Natural killer cell treated with Interleukin-12 subunit alpha and Interleukin-12 subunit beta and Interleukin-15 and Interleukin-18, amount 100 ng/mL, for 72 hours (primary cell): ENCODE measurements around the gene BIVM. TPM values are rescaled to one million over a fixed set of nuclear protein-coding genes. Genes with fewer than 3 reads are reported as not detected.

Experiments
- ATAC-seq, 2 donors: fragments of 150-1000 bp; cut with Tn5 transposase in 1 of 2; sonication (Bioruptor Pico), chemical (Tn5 transposase) in 1 of 2; 2 replicates each; pipeline ENCODE4 v1.10.0; 2021
- DNase-seq: peaks from one replicate; pipeline ENCODE4 v3.0.0; 2022; ENCODE audit warnings: low spot score
- H3K27ac Mint-ChIP-seq, 2 donors: 1 replicate in 1 of 2; 2 replicates in 1 of 2; pipeline ENCODE4 v1.8.0; 2022; ENCODE audit warnings: mixed read lengths in 2 of 2, mild to moderate bottlenecking in 1 of 2, moderate library complexity in 1 of 2
- H3K27me3 Mint-ChIP-seq, 2 donors: 1 replicate in 1 of 2; 2 replicates in 1 of 2; pipeline ENCODE4 v1.8.0; 2022; ENCODE audit warnings: mixed read lengths in 2 of 2
- H3K36me3 Mint-ChIP-seq: one replicate; pipeline ENCODE4 v1.8.0; 2022; ENCODE audit warnings: mixed read lengths
- H3K4me1 Mint-ChIP-seq, 2 donors: 1 replicate in 1 of 2; 2 replicates in 1 of 2; pipeline ENCODE4 v1.8.0; 2022; ENCODE audit warnings: low read depth in 2 of 2, mixed read lengths in 2 of 2, mild to moderate bottlenecking in 1 of 2
- H3K4me3 Mint-ChIP-seq: one replicate; pipeline ENCODE4 v1.8.0; 2022; ENCODE audit warnings: mixed read lengths
- H3K9me3 Mint-ChIP-seq: 2 replicates; pipeline ENCODE4 v1.8.0; 2022; ENCODE audit warnings: mixed read lengths
- total RNA-seq, 2 donors: library from RNA; stranded (reverse); gene quantifications; one replicate each; pipeline ENCODE4 v1.2.3, GENCODE V29; 2022

Gene BIVM
- total RNA-seq, 2 donors from 2014 or later = 14.5 to 23.4 TPM

GRCh38 chr13:102863590-102863989 is 64.7 kb downstream of the BIVM start:
- no peak overlapping the region for H3K4me3 Mint-ChIP-seq
- DNase-seq (no peak), ATAC-seq (no peak)
- H3K27ac Mint-ChIP-seq = no peak overlapping the region
- H3K36me3 Mint-ChIP-seq = peaks cover 49% of the 10 kb centered on the region
- no peaks in the 10 kb centered on the region for H3K27me3 Mint-ChIP-seq
- H3K9me3 Mint-ChIP-seq = no peaks in the 10 kb centered on the region
- H3K4me1 Mint-ChIP-seq = peaks cover 29 to 44% of the 10 kb centered on the region in 2 donors

- Mint-ChIP-seq H3K4me3 (no peak overlapping the region), H3K27me3 (no peaks in the 10 kb centered on the region), H3K4me1 (peaks cover 30 to 50% of the 10 kb centered on the region in 2 donors), H3K27ac (no peak overlapping the region), H3K9me3 (no peaks in the 10 kb centered on the region), H3K36me3 (peaks cover 32% of the 10 kb centered on the region)
- DNase-seq (no peak), ATAC-seq (no peak)
Observed at GRCh38 chr13:102868366-102868936, 69.5 kb downstream of the BIVM start.

GRCh38 chr13:102869948-102870676 is 71.2 kb downstream of the BIVM start:
- H3K4me1 Mint-ChIP-seq = peaks cover 24 to 36% of the 10 kb centered on the region in 2 donors
- DNase-seq (no peak), ATAC-seq (no peak)
- H3K4me3 Mint-ChIP-seq = no peak overlapping the region
- peak overlapping the region; percentile 35 to 37 for H3K27ac Mint-ChIP-seq
- no peaks in the 10 kb centered on the region for H3K9me3 Mint-ChIP-seq
- peaks cover 33% of the 10 kb centered on the region for H3K36me3 Mint-ChIP-seq
- no peaks in the 10 kb centered on the region for H3K27me3 Mint-ChIP-seq

- H3K4me3 Mint-ChIP-seq = no peak overlapping the region
- H3K4me1 Mint-ChIP-seq = peaks cover 20 to 30% of the 10 kb centered on the region in 2 donors
- H3K9me3 Mint-ChIP-seq = no peaks in the 10 kb centered on the region
- peak overlapping the region; percentile 35 to 37 for H3K27ac Mint-ChIP-seq
- peaks cover 34% of the 10 kb centered on the region for H3K36me3 Mint-ChIP-seq
- ATAC-seq (peak in 1 of 2 donors; percentile 60), DNase-seq (peak; percentile 79)
- H3K27me3 Mint-ChIP-seq = no peaks in the 10 kb centered on the region
Observed at GRCh38 chr13:102870677-102871415, 71.9 kb downstream of the BIVM start.

- Mint-ChIP-seq H3K4me1 (peaks cover 18 to 26% of the 10 kb centered on the region in 2 donors), H3K27ac (peak overlapping the region in 1 of 2 donors; percentile 74)
Observed at GRCh38 chr13:102872131-102872530, 73.2 kb downstream of the BIVM start.

GRCh38 chr13:102872531-102872930 is 73.6 kb downstream of the BIVM start:
- Mint-ChIP-seq H3K27ac (peak overlapping the region in 1 of 2 donors; percentile 74), H3K36me3 (peaks cover 31% of the 10 kb centered on the region), H3K4me3 (peak overlapping the region; percentile 66), H3K9me3 (no peaks in the 10 kb centered on the region), H3K4me1 (peaks cover 14 to 22% of the 10 kb centered on the region in 2 donors), H3K27me3 (no peaks in the 10 kb centered on the region)
- ATAC-seq = peak in 1 of 2 donors; percentile 69
- DNase-seq = no peak

More at GRCh38 chr13:102872131-102872530, 73.2 kb downstream of the BIVM start:
- ATAC-seq (no peak), DNase-seq (no peak)
- Mint-ChIP-seq H3K9me3 (no peaks in the 10 kb centered on the region), H3K27me3 (no peaks in the 10 kb centered on the region), H3K36me3 (peaks cover 34% of the 10 kb centered on the region), H3K4me3 (peak overlapping the region; percentile 66)

GRCh38 chr13:102873653-102874052 is 74.7 kb downstream of the BIVM start:
- H3K27ac Mint-ChIP-seq = no peak overlapping the region
- H3K36me3 Mint-ChIP-seq = peaks cover 29% of the 10 kb centered on the region
- no peaks in the 10 kb centered on the region for H3K27me3 Mint-ChIP-seq

GRCh38 chr13:102875256-102875655 is 76.3 kb downstream of the BIVM start:
- Mint-ChIP-seq H3K36me3 (peaks cover 28% of the 10 kb centered on the region), H3K27me3 (no peaks in the 10 kb centered on the region), H3K4me1 (peaks cover 16 to 18% of the 10 kb centered on the region in 2 donors), H3K27ac (peak overlapping the region in 1 of 2 donors; percentile 4), H3K4me3 (no peak overlapping the region), H3K9me3 (no peaks in the 10 kb centered on the region)
- no peak for ATAC-seq
- no peak for DNase-seq

More at GRCh38 chr13:102873653-102874052, 74.7 kb downstream of the BIVM start:
- peak in 1 of 2 donors; percentile 52 for ATAC-seq
- peaks cover 14 to 20% of the 10 kb centered on the region in 2 donors for H3K4me1 Mint-ChIP-seq
- no peaks in the 10 kb centered on the region for H3K9me3 Mint-ChIP-seq
- H3K4me3 Mint-ChIP-seq = no peak overlapping the region
- no peak for DNase-seq

- H3K27me3 Mint-ChIP-seq = no peaks in the 10 kb centered on the region
- no peaks in the 10 kb centered on the region for H3K9me3 Mint-ChIP-seq
- peaks cover 22% of the 10 kb centered on the region for H3K36me3 Mint-ChIP-seq
- no peak overlapping the region for H3K4me3 Mint-ChIP-seq
- H3K27ac Mint-ChIP-seq = no peak overlapping the region
- DNase-seq (no peak), ATAC-seq (no peak)
- peaks cover 4 to 8% of the 10 kb centered on the region in 2 donors for H3K4me1 Mint-ChIP-seq
Observed at GRCh38 chr13:102877303-102877702, 78.4 kb downstream of the BIVM start.

- Mint-ChIP-seq H3K4me3 (no peak overlapping the region), H3K4me1 (peaks cover 0 to 5% of the 10 kb centered on the region in 2 donors), H3K9me3 (no peaks in the 10 kb centered on the region), H3K36me3 (peaks cover 18% of the 10 kb centered on the region), H3K27ac (no peak overlapping the region), H3K27me3 (no peaks in the 10 kb centered on the region)
- ATAC-seq = no peak
- no peak for DNase-seq
Observed at GRCh38 chr13:102878481-102878880, 79.6 kb downstream of the BIVM start.

GRCh38 chr13:102879793-102880499 is 81.0 kb downstream of the BIVM start:
- H3K4me1 Mint-ChIP-seq = peaks cover 0 to 4% of the 10 kb centered on the region in 2 donors
- H3K9me3 Mint-ChIP-seq = no peaks in the 10 kb centered on the region
- no peak overlapping the region for H3K4me3 Mint-ChIP-seq
- no peaks in the 10 kb centered on the region for H3K27me3 Mint-ChIP-seq
- H3K36me3 Mint-ChIP-seq = peaks cover 14% of the 10 kb centered on the region
- ATAC-seq = no peak
- H3K27ac Mint-ChIP-seq = no peak overlapping the region
- DNase-seq = no peak

- Mint-ChIP-seq H3K4me1 (peaks cover 0 to 3% of the 10 kb centered on the region in 2 donors), H3K27ac (no peak overlapping the region), H3K4me3 (no peak overlapping the region), H3K27me3 (no peaks in the 10 kb centered on the region), H3K36me3 (peaks cover 1% of the 10 kb centered on the region), H3K9me3 (no peaks in the 10 kb centered on the region)
- no peak for DNase-seq
- ATAC-seq = no peak
Observed at GRCh38 chr13:102881819-102882686, 83.1 kb downstream of the BIVM start.
